CD14-positive monocyte (primary cell): ENCODE measurements around the gene SLC17A2. TPM values are rescaled to one million over a fixed set of nuclear protein-coding genes. Genes with fewer than 3 reads are reported as not detected.

ENCODE experiments used
- DNase-seq, 3 donors: peaks; one replicate each; pipeline ENCODE4 v3.0.0-alpha.2; 2011 to 2022
- H2AFZ ChIP-seq: 2 replicates; pipeline ENCODE4 v1.6.0; 2012; ENCODE audit warnings: mild to moderate bottlenecking, low read depth, low read length, inconsistent platforms; ENCODE audit not compliant: insufficient read depth, poor library complexity, severe bottlenecking
- H3K27ac ChIP-seq, 2 donors: 1 replicate in 1 of 2; 2 replicates in 1 of 2; pipeline ENCODE4 v1.5.1; 2012 to 2013; ENCODE audit warnings: low read length in 2 of 2, control low read depth in 1 of 2, inconsistent platforms in 1 of 2, low read depth in 1 of 2, mild to moderate bottlenecking in 1 of 2
- H3K27me3 ChIP-seq, 2 donors: one replicate each; pipeline versions ENCODE4 v1.6.0 to v1.6.1; 2011 to 2013; ENCODE audit warnings: low read length in 2 of 2; ENCODE audit not compliant: control insufficient read depth in 2 of 2, insufficient read depth in 2 of 2
- H3K36me3 ChIP-seq, 2 donors: replicated peaks in 1 of 2; 1 replicate in 1 of 2; 2 replicates in 1 of 2; pipeline versions ENCODE4 v1.5.1 to v1.6.1; 2012 to 2013; ENCODE audit warnings: low read length in 2 of 2, control low read depth in 1 of 2, inconsistent platforms in 1 of 2, mild to moderate bottlenecking in 1 of 2; ENCODE audit not compliant: insufficient read depth in 2 of 2, control insufficient read depth in 1 of 2
- H3K4me1 ChIP-seq, 2 donors: 1 replicate in 1 of 2; 2 replicates in 1 of 2; pipeline versions ENCODE4 v1.5.1 to v1.6.1; 2012 to 2013; ENCODE audit warnings: low read length in 2 of 2, control low read depth in 1 of 2, inconsistent platforms in 1 of 2, mild to moderate bottlenecking in 1 of 2, moderate library complexity in 1 of 2; ENCODE audit not compliant: insufficient read depth in 2 of 2, control insufficient read depth in 1 of 2
- H3K4me2 ChIP-seq: replicated peaks from 2 replicates; pipeline ENCODE3; 2012; ENCODE audit warnings: low read length, moderate library complexity, mild to moderate bottlenecking; ENCODE audit not compliant: poor library complexity, severe bottlenecking; ENCODE audit errors: extremely low read depth
- H3K4me3 ChIP-seq, 3 experiments: fragments of 200-600 bp in 1 of 3; sonication (generic) in 1 of 3; replicated peaks in 1 of 3; 1 replicate in 2 of 3; 2 replicates in 1 of 3; pipeline ENCODE4 v1.5.1; 2011 to 2013; ENCODE audit warnings: low read length in 3 of 3, mild to moderate bottlenecking in 3 of 3, control low read depth in 2 of 3, low read depth in 2 of 3, inconsistent platforms in 1 of 3, moderate library complexity in 1 of 3
- H3K79me2 ChIP-seq: 2 replicates; pipeline ENCODE4 v1.6.0; 2012; ENCODE audit warnings: mild to moderate bottlenecking, control low read depth, inconsistent platforms, low read length, moderate library complexity; ENCODE audit not compliant: insufficient read depth
- H3K9ac ChIP-seq: 2 replicates; pipeline ENCODE4 v1.6.0; 2017; ENCODE audit warnings: low read length, mild to moderate bottlenecking; ENCODE audit not compliant: insufficient read depth, poor library complexity, severe bottlenecking
- H3K9me3 ChIP-seq, 2 donors: replicated peaks in 1 of 2; 1 replicate in 1 of 2; 2 replicates in 1 of 2; pipeline versions ENCODE4 v1.5.1 to v1.6.1; 2012 to 2013; ENCODE audit warnings: low read length in 2 of 2, control low read depth in 1 of 2; ENCODE audit not compliant: control insufficient read depth in 1 of 2, insufficient read depth in 1 of 2
- H4K20me1 ChIP-seq: 2 replicates; pipeline ENCODE4 v1.6.0; 2012; ENCODE audit warnings: mild to moderate bottlenecking, low read length, control low read depth, moderate library complexity; ENCODE audit not compliant: insufficient read depth
- H3K27ac Mint-ChIP-seq, 7 donors: one replicate each; pipeline ENCODE4 v1.8.0; 2020; ENCODE audit warnings: mild to moderate bottlenecking in 7 of 7, mixed read lengths in 7 of 7, moderate library complexity in 6 of 7, inconsistent platforms in 2 of 7
- H3K27me3 Mint-ChIP-seq, 3 donors: one replicate each; pipeline ENCODE4 v1.8.0; 2021 to 2022; ENCODE audit warnings: low read depth in 3 of 3, mild to moderate bottlenecking in 3 of 3, mixed read lengths in 3 of 3, moderate library complexity in 3 of 3, inconsistent platforms in 1 of 3
- H3K36me3 Mint-ChIP-seq, 2 donors: one replicate each; pipeline ENCODE4 v1.8.0; 2020; ENCODE audit warnings: mixed read lengths in 2 of 2, inconsistent platforms in 1 of 2, mild to moderate bottlenecking in 1 of 2
- H3K4me1 Mint-ChIP-seq: one replicate; pipeline ENCODE4 v1.8.0; 2020; ENCODE audit warnings: mild to moderate bottlenecking, mixed read lengths
- H3K4me3 Mint-ChIP-seq, 2 donors: one replicate each; pipeline ENCODE4 v1.8.0; 2020; ENCODE audit warnings: mild to moderate bottlenecking in 2 of 2, mixed read lengths in 2 of 2, moderate library complexity in 1 of 2
- H3K9me3 Mint-ChIP-seq, 7 donors: one replicate each; pipeline ENCODE4 v1.8.0; 2020 to 2022; ENCODE audit warnings: mixed read lengths in 7 of 7, mild to moderate bottlenecking in 6 of 7, moderate library complexity in 6 of 7, inconsistent platforms in 2 of 7
- WGBS: methylation state at CpG from one replicate; pipeline ENCODE4 v1.1.5; 2013; ENCODE audit warnings: missing lambda C conversion rate; ENCODE audit not compliant: insufficient coverage; 5-methylcytosine and 5-hydroxymethylcytosine counted together
- intact Hi-C, 2 donors: fragments of 100-400 bp; cut with micrococcal nuclease; formaldehyde crosslinking; loops; one replicate each; pipeline versions ENCODE4 v1.15.0 to v1.15.1; 2023
- polyA plus RNA-seq, 3 donors: library from polyadenylated mRNA; depleted of rRNA in 1 of 3; unstranded in 2 of 3; stranded (reverse) in 1 of 3; fragments of 300-500 nt in 2 of 3; fragments of >200 nt in 1 of 3; fragmentation: Illumina TruSeq in 2 of 3; gene quantifications; 1 replicate in 2 of 3; 2 replicates in 1 of 3; pipeline ENCODE4 v1.2.3, GENCODE V29; 2012 to 2021
- TF ChIP-seq, protein P1 (sequence below): fragments of 200-600 bp; IDR thresholded peaks from one replicate; pipeline ENCODE4 v1.8.0; 2022; ENCODE audit warnings: antibody characterized with exemption, mild to moderate bottlenecking

SLC17A2 gene
- polyA plus RNA-seq, 3 donors = not detected

DNA sequence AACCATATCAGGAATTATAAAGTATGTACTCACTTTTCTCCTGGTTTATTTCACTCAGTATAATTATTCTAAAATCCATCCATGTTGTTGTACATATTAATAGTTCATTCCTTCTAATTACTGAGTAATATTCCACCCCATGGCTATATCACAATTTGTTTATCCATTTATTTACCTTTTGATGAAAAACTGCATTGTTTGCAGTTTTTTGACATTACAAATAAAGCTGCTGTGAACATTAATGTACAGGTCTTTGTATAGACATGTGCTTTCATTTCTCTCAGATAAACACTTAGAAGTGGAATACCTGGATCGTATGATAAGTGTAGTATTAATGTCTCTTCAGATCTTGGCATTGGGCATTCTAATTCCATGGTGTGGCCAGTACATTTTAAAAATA is 60.7 kb downstream of the SLC17A2 start:
- H3K36me3 ChIP-seq = no peaks in the 10 kb centered on the region

DNA sequence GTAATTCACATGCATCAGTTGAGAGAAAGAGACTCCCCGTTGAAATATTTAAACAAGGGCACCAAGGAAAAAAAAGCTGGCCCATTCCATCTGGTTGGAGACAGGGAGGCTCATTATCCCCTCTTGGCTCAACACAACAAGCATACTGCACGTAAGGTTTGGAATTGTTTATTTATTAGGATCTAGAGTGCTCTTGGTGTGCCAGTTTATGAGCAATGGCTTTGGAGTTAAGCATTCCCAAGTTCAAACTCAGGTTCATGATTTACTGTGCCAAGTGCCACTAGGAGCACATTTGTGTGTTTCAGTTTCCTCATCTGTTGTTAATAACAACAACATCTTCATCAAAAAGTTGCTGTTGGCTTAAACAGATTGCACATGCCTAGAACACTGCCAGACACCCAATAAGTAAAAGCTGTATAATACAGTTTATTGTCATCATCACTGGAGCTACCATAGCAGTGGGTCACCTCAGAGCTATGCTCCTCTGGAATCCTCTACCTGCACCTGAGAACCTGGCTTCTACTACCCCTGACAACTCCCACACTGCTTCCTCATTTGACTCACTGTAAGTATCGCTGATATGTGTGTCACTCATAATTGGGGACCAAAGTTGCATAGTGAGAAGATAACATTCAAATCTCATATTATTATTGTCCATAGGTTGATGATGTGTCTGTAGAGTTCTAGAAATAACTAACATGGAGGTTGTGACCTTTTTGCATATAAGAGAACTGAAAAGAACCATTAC is 61.9 kb downstream of the SLC17A2 start:
- no peak overlapping the region for H3K4me3 ChIP-seq
- H3K9me3 Mint-ChIP-seq = peaks cover 0 to 3% (median 1%) of the 10 kb centered on the region in 7 donors
- no peaks in the 10 kb centered on the region for H3K27me3 ChIP-seq
- TF ChIP-seq, protein P1, sequence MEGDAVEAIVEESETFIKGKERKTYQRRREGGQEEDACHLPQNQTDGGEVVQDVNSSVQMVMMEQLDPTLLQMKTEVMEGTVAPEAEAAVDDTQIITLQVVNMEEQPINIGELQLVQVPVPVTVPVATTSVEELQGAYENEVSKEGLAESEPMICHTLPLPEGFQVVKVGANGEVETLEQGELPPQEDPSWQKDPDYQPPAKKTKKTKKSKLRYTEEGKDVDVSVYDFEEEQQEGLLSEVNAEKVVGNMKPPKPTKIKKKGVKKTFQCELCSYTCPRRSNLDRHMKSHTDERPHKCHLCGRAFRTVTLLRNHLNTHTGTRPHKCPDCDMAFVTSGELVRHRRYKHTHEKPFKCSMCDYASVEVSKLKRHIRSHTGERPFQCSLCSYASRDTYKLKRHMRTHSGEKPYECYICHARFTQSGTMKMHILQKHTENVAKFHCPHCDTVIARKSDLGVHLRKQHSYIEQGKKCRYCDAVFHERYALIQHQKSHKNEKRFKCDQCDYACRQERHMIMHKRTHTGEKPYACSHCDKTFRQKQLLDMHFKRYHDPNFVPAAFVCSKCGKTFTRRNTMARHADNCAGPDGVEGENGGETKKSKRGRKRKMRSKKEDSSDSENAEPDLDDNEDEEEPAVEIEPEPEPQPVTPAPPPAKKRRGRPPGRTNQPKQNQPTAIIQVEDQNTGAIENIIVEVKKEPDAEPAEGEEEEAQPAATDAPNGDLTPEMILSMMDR = no peak
- H3K4me1 ChIP-seq = no peaks in the 10 kb centered on the region
- H3K9me3 ChIP-seq = no peaks in the 10 kb centered on the region
- H4K20me1 ChIP-seq = no peaks in the 10 kb centered on the region
- DNase-seq = no peak
- intact Hi-C loops = no loop called here
- H3K4me1 Mint-ChIP-seq = peaks cover 7% of the 10 kb centered on the region
- H3K4me2 ChIP-seq = no peak overlapping the region
- H3K4me3 Mint-ChIP-seq = no peak overlapping the region
- no peaks in the 10 kb centered on the region for H3K36me3 Mint-ChIP-seq
- no peak overlapping the region for H2AFZ ChIP-seq
- no peaks in the 10 kb centered on the region for H3K27me3 Mint-ChIP-seq
- H3K36me3 ChIP-seq = no peaks in the 10 kb centered on the region
- no peak overlapping the region for H3K27ac Mint-ChIP-seq
- H3K9ac ChIP-seq = no peak overlapping the region
- no CpG with 5 or more reads among the region's 3 CpGs for WGBS
- H3K79me2 ChIP-seq = no peaks in the 10 kb centered on the region
- no peak overlapping the region for H3K27ac ChIP-seq

More for the DNA sequence above, 60.7 kb downstream of the SLC17A2 start:
- H3K9ac ChIP-seq = no peak overlapping the region
- H3K27ac Mint-ChIP-seq = no peak overlapping the region
- H3K27me3 ChIP-seq = no peaks in the 10 kb centered on the region
- H3K4me1 Mint-ChIP-seq = no peaks in the 10 kb centered on the region
- no peak overlapping the region for H3K4me2 ChIP-seq
- no peak overlapping the region for H2AFZ ChIP-seq
- peaks cover 0 to 3% (median 0%) of the 10 kb centered on the region in 7 donors for H3K9me3 Mint-ChIP-seq
- H3K9me3 ChIP-seq = no peaks in the 10 kb centered on the region
- no peaks in the 10 kb centered on the region for H3K79me2 ChIP-seq
- WGBS = no CpG with 5 or more reads among the region's 1 CpG
- DNase-seq = no peak
- no peak overlapping the region for H3K4me3 Mint-ChIP-seq
- H3K4me1 ChIP-seq = peaks cover 0 to 5% of the 10 kb centered on the region in 2 donors
- TF ChIP-seq, protein P1 = no peak
- H3K27me3 Mint-ChIP-seq = no peaks in the 10 kb centered on the region
- H4K20me1 ChIP-seq = no peaks in the 10 kb centered on the region
- intact Hi-C loops = no loop called here
- H3K36me3 Mint-ChIP-seq = no peaks in the 10 kb centered on the region
- H3K27ac ChIP-seq = no peak overlapping the region
- no peak overlapping the region for H3K4me3 ChIP-seq
